GF-D8 (cell line): ENCODE data around the gene CDH22.

Experiments
- DNase-seq: peaks from one replicate; lab custom pipeline; 2025; lab: John Stamatoyannopoulos, UW

Gene CDH22

GRCh38 chr20:46343348-46343974, 35.2 kb upstream of the CDH22 start:
- no peak for DNase-seq

GRCh38 chr20:46342451-46343347, 34.4 kb upstream of the CDH22 start:
- no peak for DNase-seq

GRCh38 chr20:46342010-46342378, 33.7 kb upstream of the CDH22 start:
- DNase-seq, result no peak

- DNase-seq, result no peak
Measured at GRCh38 chr20:46341074-46342009, 33.0 kb upstream of the CDH22 start.

- DNase-seq, result no peak
Measured at GRCh38 chr20:46339037-46339436, 30.7 kb upstream of the CDH22 start.

GRCh38 chr20:46336735-46337134, 28.4 kb upstream of the CDH22 start:
- DNase-seq, result no peak

- DNase-seq, result no peak
Measured at GRCh38 chr20:46334303-46334904, 26.1 kb upstream of the CDH22 start.

GRCh38 chr20:46333161-46333991, 25.1 kb upstream of the CDH22 start:
- no peak for DNase-seq

GRCh38 chr20:46332373-46333160, 24.3 kb upstream of the CDH22 start:
- no peak for DNase-seq

- no peak for DNase-seq
Measured at GRCh38 chr20:46331611-46332361, 23.5 kb upstream of the CDH22 start.

- DNase-seq, result no peak
Measured at GRCh38 chr20:46330831-46331371, 22.6 kb upstream of the CDH22 start.

GRCh38 chr20:46330072-46330763, 21.9 kb upstream of the CDH22 start:
- no peak for DNase-seq

GRCh38 chr20:46328200-46328882, 20.0 kb upstream of the CDH22 start:
- DNase-seq, result no peak

GRCh38 chr20:46327557-46327956, 19.3 kb upstream of the CDH22 start:
- no peak for DNase-seq

GRCh38 chr20:46325789-46326188, 17.5 kb upstream of the CDH22 start:
- DNase-seq, result no peak

GRCh38 chr20:46324960-46325703, 16.8 kb upstream of the CDH22 start:
- DNase-seq, result no peak

GRCh38 chr20:46324379-46324778, 16.1 kb upstream of the CDH22 start:
- DNase-seq, result no peak
